Transverse colon (tissue), 4 donors: ENCODE data around the gene P3H3. TPM values are rescaled to one million over a fixed set of nuclear protein-coding genes. Genes with fewer than 3 reads are reported as not detected.

ENCODE experiments used
- DNase-seq: peaks from one replicate; pipeline ENCODE4 v3.0.0-alpha.2; 2019
- H3K27ac ChIP-seq, 4 donors: fragments of 200-600 bp; sonication (generic); 2 replicates each; pipeline ENCODE4 v1.5.1; 2016 to 2018; ENCODE audit warnings: inconsistent platforms in 4 of 4
- H3K27me3 ChIP-seq: fragments of 200-600 bp; sonication (generic); 2 replicates; pipeline ENCODE4 v1.5.1; 2017; ENCODE audit warnings: inconsistent platforms
- H3K36me3 ChIP-seq, 4 donors: fragments of 200-600 bp; sonication (generic); 2 replicates each; pipeline ENCODE4 v1.5.1; 2017 to 2019; ENCODE audit warnings: inconsistent platforms in 4 of 4
- H3K4me1 ChIP-seq, 4 donors: fragments of 200-600 bp; sonication (generic); 2 replicates each; pipeline ENCODE4 v1.5.1; 2017 to 2020; ENCODE audit warnings: inconsistent platforms in 4 of 4
- H3K4me3 ChIP-seq, 4 donors: fragments of 200-600 bp; sonication (generic); 1 replicate in 1 of 4; 2 replicates in 3 of 4; pipeline versions ENCODE4 v1.5.1 to v1.6.1; 2017 to 2019; ENCODE audit warnings: inconsistent platforms in 4 of 4
- H3K9me3 ChIP-seq, 2 donors: fragments of 200-600 bp; sonication (generic); 2 replicates each; pipeline ENCODE4 v1.5.1; 2017 to 2019; ENCODE audit warnings: inconsistent platforms in 2 of 2
- EP300 ChIP-seq: sonication (generic); formaldehyde crosslinking; IDR thresholded peaks from one replicate; pipeline ENCODE4 v1.6.1; 2017; ENCODE audit warnings: antibody characterized with exemption, low read depth
- POLR2A ChIP-seq: fragments of 450-650 bp; IDR thresholded peaks from one replicate; pipeline ENCODE4 v1.6.1; 2016; ENCODE audit warnings: antibody characterized with exemption, mild to moderate bottlenecking, moderate library complexity
- POLR2AphosphoS5 ChIP-seq, 3 donors: sonication (generic); formaldehyde crosslinking; IDR thresholded peaks; one replicate each; pipeline ENCODE4 v1.6.1; 2016; ENCODE audit warnings: antibody characterized with exemption in 3 of 3
- WGBS, 2 donors: methylation state at CpG; one replicate each; pipeline ENCODE4 v1.1.5; 2018; ENCODE audit warnings: low coverage in 1 of 2; 5-methylcytosine and 5-hydroxymethylcytosine counted together
- in situ Hi-C, 4 donors: fragments of 200-750 bp; cut with MboI; loops; one replicate each; pipeline versions ENCODE4 v1.15.0 to v1.15.1; 2017; ENCODE audit warnings: low sequenced_read_pairs in 3 of 4, low pct_ligation_motif_present in 1 of 4, low pct_unique_long_range_greater_than_20kb in 1 of 4
- intact Hi-C: fragments of 100-400 bp; cut with DNase I; formaldehyde crosslinking; loops from one replicate; pipeline ENCODE4 v1.15.1; 2023; ENCODE audit warnings: low total_unique reads
- total RNA-seq, 4 donors: library from RNA; depleted of rRNA; stranded (reverse); fragments of >200 nt; gene quantifications; one replicate each; pipeline ENCODE4 v1.1.0, GENCODE V29; 2016
- TF ChIP-seq, protein P1 (sequence below), 5 experiments: fragments of 200-600 bp in 3 of 5; fragments of 450-650 bp in 2 of 5; sonication (generic) in 3 of 5; IDR thresholded peaks; 1 replicate in 2 of 5; 2 replicates in 3 of 5; pipeline ENCODE4 v1.5.1; 2016 to 2017; ENCODE audit warnings: antibody characterized with exemption in 5 of 5, inconsistent platforms in 3 of 5, mild to moderate bottlenecking in 2 of 5, moderate library complexity in 1 of 5

P3H3 gene
- total RNA-seq, 4 donors from 2014 or later, result 5.9 to 32.9 (median 14.4) TPM

DNA sequence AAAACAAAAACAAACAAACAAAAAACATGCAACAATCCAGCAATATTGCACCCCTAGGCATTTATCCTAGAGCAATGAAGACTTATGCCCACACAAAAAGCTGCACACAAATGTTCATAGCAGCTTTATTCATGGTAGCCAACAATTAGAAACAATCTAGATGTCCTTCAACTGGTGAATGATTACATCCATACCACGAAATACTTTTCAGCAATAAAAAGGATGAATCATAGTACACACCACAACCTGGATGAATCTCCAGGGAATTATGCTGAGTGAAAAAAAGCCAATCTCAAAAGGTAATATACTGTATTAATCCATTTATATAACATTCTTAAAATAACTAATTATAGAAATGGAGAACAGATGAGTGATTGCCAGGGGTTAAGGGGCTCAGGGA lies 21.0 kb upstream of the P3H3 start:
- DNase-seq, result no peak
- H3K27ac ChIP-seq, result no peak overlapping the region
- in situ Hi-C loops, result no loop called here
- no peaks in the 10 kb centered on the region for H3K27me3 ChIP-seq
- 37 to 62% methylated on average over 1 of the region's 1 CpG for WGBS, 2 donors
- intact Hi-C loops, result no loop called here
- TF ChIP-seq EP300 (no peak), POLR2A (no peak), POLR2AphosphoS5 (IDR thresholded peaks at IDR 0.05) (no peak)
- TF ChIP-seq, protein P1, sequence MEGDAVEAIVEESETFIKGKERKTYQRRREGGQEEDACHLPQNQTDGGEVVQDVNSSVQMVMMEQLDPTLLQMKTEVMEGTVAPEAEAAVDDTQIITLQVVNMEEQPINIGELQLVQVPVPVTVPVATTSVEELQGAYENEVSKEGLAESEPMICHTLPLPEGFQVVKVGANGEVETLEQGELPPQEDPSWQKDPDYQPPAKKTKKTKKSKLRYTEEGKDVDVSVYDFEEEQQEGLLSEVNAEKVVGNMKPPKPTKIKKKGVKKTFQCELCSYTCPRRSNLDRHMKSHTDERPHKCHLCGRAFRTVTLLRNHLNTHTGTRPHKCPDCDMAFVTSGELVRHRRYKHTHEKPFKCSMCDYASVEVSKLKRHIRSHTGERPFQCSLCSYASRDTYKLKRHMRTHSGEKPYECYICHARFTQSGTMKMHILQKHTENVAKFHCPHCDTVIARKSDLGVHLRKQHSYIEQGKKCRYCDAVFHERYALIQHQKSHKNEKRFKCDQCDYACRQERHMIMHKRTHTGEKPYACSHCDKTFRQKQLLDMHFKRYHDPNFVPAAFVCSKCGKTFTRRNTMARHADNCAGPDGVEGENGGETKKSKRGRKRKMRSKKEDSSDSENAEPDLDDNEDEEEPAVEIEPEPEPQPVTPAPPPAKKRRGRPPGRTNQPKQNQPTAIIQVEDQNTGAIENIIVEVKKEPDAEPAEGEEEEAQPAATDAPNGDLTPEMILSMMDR (IDR thresholded peaks at IDR 0.05), result no peak
- H3K36me3 ChIP-seq, result no peaks in the 10 kb centered on the region
- no peak overlapping the region for H3K4me3 ChIP-seq
- H3K4me1 ChIP-seq, result no peaks in the 10 kb centered on the region
- H3K9me3 ChIP-seq, result no peaks in the 10 kb centered on the region

DNA sequence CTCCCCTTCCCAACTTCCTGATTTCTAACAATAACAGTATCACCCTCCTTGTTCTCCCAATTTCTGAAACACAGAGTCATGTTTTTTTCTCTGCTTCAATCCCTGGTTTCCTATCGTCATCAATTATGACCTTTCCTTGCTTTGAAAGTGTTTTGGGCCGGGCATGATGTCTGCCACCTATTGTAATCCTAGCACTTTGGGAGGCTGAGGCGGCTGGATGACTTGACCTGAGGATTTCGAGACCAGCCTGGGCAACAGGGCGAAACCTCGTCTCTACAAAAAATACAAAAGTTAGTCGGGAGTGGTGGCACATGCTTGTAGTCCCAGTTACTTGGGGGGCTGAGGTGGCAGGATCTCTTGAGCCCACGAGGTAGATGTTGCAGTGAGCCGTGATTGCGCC lies 19.2 kb upstream of the P3H3 start:
- intact Hi-C loops, result no loop called here
- no peak for TF ChIP-seq EP300
- TF ChIP-seq POLR2AphosphoS5 (IDR thresholded peaks at IDR 0.05), result no peak
- TF ChIP-seq, protein P1 (IDR thresholded peaks at IDR 0.05), result no peak
- TF ChIP-seq POLR2A, result no peak
- DNase-seq, result no peak
- in situ Hi-C loops, result no loop called here
- Histone ChIP-seq H3K4me3 (no peak overlapping the region), H3K4me1 (no peaks in the 10 kb centered on the region), H3K27ac (no peak overlapping the region), H3K27me3 (no peaks in the 10 kb centered on the region), H3K9me3 (no peaks in the 10 kb centered on the region), H3K36me3 (no peaks in the 10 kb centered on the region)
- WGBS, 2 donors, result 77 to 80% methylated on average over 2 to 10 of the region's 10 CpGs

DNA sequence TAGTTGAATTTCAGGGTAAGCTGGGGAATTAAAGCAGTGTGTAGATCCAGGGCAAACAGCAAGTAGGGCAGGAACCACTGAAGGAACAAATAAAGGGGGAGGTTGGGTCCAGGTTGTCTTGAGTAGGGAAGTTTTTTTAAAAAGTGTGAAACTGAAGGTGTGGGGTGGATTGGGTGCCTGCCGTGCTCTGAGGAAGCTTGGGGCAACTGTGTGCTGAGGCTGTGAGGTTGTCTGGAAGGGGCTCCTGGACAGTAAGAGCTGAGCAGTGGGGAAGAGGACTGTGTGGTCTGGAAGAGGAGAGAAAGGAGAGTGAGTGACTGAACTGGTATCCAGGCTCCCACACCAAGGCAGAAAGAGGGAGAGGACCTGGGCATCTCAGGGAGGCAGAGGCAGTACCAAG lies 17.4 kb upstream of the P3H3 start:
- in situ Hi-C loops (no loop called here), intact Hi-C loops (no loop called here)
- TF ChIP-seq EP300 (no peak), POLR2A (no peak), POLR2AphosphoS5 (IDR thresholded peaks at IDR 0.05) (no peak)
- TF ChIP-seq, protein P1 (IDR thresholded peaks at IDR 0.05), result no peak
- Histone ChIP-seq H3K27ac (no peak overlapping the region), H3K36me3 (no peaks in the 10 kb centered on the region), H3K4me3 (no peak overlapping the region), H3K27me3 (no peaks in the 10 kb centered on the region), H3K9me3 (no peaks in the 10 kb centered on the region), H3K4me1 (no peaks in the 10 kb centered on the region)
- 68 to 100% methylated on average over 1 of the region's 1 CpG for WGBS, 2 donors
- DNase-seq, result no peak

DNA sequence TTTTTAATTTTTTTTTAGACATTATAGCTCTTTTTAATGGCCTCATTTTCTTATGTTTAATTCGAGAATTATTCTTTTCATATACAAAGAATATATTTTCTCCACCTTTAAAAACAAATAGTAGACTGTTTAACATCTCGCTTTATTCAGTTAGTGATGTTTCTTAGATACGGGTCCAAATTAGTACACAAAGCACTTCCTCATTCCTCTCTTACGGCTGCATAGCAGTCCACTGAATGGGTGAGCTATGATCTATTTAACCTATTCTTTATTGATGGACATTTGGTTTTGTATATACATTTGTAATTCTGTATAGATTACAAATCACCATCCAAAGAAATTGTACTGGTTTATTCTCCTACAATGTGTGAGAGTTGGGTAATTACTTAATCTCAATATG lies 14.8 kb upstream of the P3H3 start:
- 29 to 33% methylated on average over 4 of the region's 4 CpGs for WGBS, 2 donors
- intact Hi-C loops, result no loop called here
- in situ Hi-C loops, result no loop called here
- no peaks in the 10 kb centered on the region for H3K9me3 ChIP-seq
- H3K27me3 ChIP-seq, result no peaks in the 10 kb centered on the region
- no peaks in the 10 kb centered on the region for H3K4me1 ChIP-seq
- TF ChIP-seq EP300, result no peak
- TF ChIP-seq, protein P1 (IDR thresholded peaks at IDR 0.05), result no peak
- TF ChIP-seq POLR2A, result no peak
- no peak for TF ChIP-seq POLR2AphosphoS5 (IDR thresholded peaks at IDR 0.05)
- no peaks in the 10 kb centered on the region for H3K36me3 ChIP-seq
- no peak overlapping the region for H3K27ac ChIP-seq
- DNase-seq, result no peak
- no peak overlapping the region for H3K4me3 ChIP-seq
